ENCODE data around the gene MNAT1.

MNAT1 gene

GRCh38 chr14:60838601-60839000, 104.0 kb downstream of the MNAT1 start:
- H3K9me3 ChIP-seq (ENCODE audit: insufficient read depth, low read depth, low read length), result peaks cover 3% of the 10 kb centered on the region; the same call in 1 of the 2 replicates
- no peaks in the 10 kb centered on the region for H3K9me2 ChIP-seq (replicated peaks; ENCODE audit: low read depth, low read length)
- no peaks in the 10 kb centered on the region for H3K4me1 ChIP-seq (ENCODE audit: insufficient read depth, low read length, poor library complexity, severe bottlenecking)
- no peak overlapping the region for H3K4me2 ChIP-seq (ENCODE audit: low read depth, low read length, poor library complexity, severe bottlenecking)
- no peak overlapping the region for H3K9ac ChIP-seq (ENCODE audit: low read depth, low read length, poor library complexity, severe bottlenecking)
- no peak overlapping the region for H2AFZ ChIP-seq (ENCODE audit: low read length)
- H4K20me1 ChIP-seq (ENCODE audit: insufficient read depth, low read length, poor library complexity, severe bottlenecking), result no peaks in the 10 kb centered on the region
- H3K4me3 ChIP-seq (ENCODE audit: low read length, poor library complexity, severe bottlenecking), result no peak overlapping the region
- H3F3A ChIP-seq (ENCODE audit: low read depth), result no peaks in the 10 kb centered on the region
- TF ChIP-seq, protein P1, sequence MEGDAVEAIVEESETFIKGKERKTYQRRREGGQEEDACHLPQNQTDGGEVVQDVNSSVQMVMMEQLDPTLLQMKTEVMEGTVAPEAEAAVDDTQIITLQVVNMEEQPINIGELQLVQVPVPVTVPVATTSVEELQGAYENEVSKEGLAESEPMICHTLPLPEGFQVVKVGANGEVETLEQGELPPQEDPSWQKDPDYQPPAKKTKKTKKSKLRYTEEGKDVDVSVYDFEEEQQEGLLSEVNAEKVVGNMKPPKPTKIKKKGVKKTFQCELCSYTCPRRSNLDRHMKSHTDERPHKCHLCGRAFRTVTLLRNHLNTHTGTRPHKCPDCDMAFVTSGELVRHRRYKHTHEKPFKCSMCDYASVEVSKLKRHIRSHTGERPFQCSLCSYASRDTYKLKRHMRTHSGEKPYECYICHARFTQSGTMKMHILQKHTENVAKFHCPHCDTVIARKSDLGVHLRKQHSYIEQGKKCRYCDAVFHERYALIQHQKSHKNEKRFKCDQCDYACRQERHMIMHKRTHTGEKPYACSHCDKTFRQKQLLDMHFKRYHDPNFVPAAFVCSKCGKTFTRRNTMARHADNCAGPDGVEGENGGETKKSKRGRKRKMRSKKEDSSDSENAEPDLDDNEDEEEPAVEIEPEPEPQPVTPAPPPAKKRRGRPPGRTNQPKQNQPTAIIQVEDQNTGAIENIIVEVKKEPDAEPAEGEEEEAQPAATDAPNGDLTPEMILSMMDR (conservative IDR thresholded peaks at IDR 0.05; ENCODE audit: low read length), result no peak
- TF ChIP-seq EZH2phosphoT487 (IDR thresholded peaks at IDR 0.05; ENCODE audit: borderline replicate concordance), result no peak
- no peaks in the 10 kb centered on the region for H3K27me3 ChIP-seq (ENCODE audit: insufficient read depth, low read length, poor library complexity, severe bottlenecking)
- H3K36me3 ChIP-seq (ENCODE audit: insufficient read depth, low read length), result peaks cover 26% of the 10 kb centered on the region; the same call in 1 of the 2 replicates
- no peaks in the 10 kb centered on the region for H3K79me2 ChIP-seq (ENCODE audit: insufficient read depth, low read length)

- Histone ChIP-seq H3K79me2 (ENCODE audit: insufficient read depth, low read length) (no peaks in the 10 kb centered on the region), H3K36me3 (ENCODE audit: insufficient read depth, low read length) (peaks cover 26% of the 10 kb centered on the region; the same call in 1 of the 2 replicates), H3K4me3 (ENCODE audit: low read length, poor library complexity, severe bottlenecking) (no peak overlapping the region), H3K4me2 (ENCODE audit: low read depth, low read length, poor library complexity, severe bottlenecking) (no peak overlapping the region), H3K9me3 (ENCODE audit: insufficient read depth, low read depth, low read length) (peaks cover 3% of the 10 kb centered on the region; the same call in 1 of the 2 replicates), H3K9ac (ENCODE audit: low read depth, low read length, poor library complexity, severe bottlenecking) (no peak overlapping the region), H3K9me2 (replicated peaks; ENCODE audit: low read depth, low read length) (no peaks in the 10 kb centered on the region), H3K4me1 (ENCODE audit: insufficient read depth, low read length, poor library complexity, severe bottlenecking) (no peaks in the 10 kb centered on the region), H2AFZ (ENCODE audit: low read length) (no peak overlapping the region), H3K27me3 (ENCODE audit: insufficient read depth, low read length, poor library complexity, severe bottlenecking) (no peaks in the 10 kb centered on the region), H3F3A (ENCODE audit: low read depth) (no peaks in the 10 kb centered on the region), H4K20me1 (ENCODE audit: insufficient read depth, low read length, poor library complexity, severe bottlenecking) (no peaks in the 10 kb centered on the region)
- TF ChIP-seq EZH2phosphoT487 (IDR thresholded peaks at IDR 0.05; ENCODE audit: borderline replicate concordance), result no peak
- TF ChIP-seq, protein P1 (conservative IDR thresholded peaks at IDR 0.05; ENCODE audit: low read length), result no peak
Measured at GRCh38 chr14:60839057-60839456, 104.5 kb downstream of the MNAT1 start.

DNA sequence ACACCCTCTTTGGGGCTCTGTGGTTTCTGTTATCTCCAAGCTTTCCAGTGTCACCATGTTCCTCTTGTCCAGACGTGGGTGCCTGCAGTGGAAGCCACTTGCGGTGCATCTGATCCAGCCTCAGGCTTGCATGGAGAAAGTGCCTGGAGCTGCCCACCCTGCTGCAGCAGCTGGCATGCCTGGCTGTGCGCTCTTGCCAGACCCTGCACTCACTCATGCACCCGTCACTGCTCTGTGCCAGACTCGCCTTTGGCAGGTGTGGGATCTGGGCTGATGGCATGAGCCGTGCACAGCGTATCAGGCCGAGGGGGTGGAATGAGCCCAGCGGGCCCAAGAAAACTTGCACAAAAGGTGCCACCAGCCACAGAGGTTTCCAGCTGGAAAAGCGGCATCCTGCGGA, 105.1 kb downstream of the MNAT1 start:
- Histone ChIP-seq H3K27me3 (ENCODE audit: insufficient read depth, low read length, poor library complexity, severe bottlenecking) (no peaks in the 10 kb centered on the region), H2AFZ (ENCODE audit: low read length) (no peak overlapping the region)
- TF ChIP-seq, protein P1 (conservative IDR thresholded peaks at IDR 0.05; ENCODE audit: low read length), result no peak

More for the DNA sequence above, 105.1 kb downstream of the MNAT1 start:
- no peaks in the 10 kb centered on the region for H3F3A ChIP-seq (ENCODE audit: low read depth)
- no peaks in the 10 kb centered on the region for H3K79me2 ChIP-seq (ENCODE audit: insufficient read depth, low read length)
- no peaks in the 10 kb centered on the region for H4K20me1 ChIP-seq (ENCODE audit: insufficient read depth, low read length, poor library complexity, severe bottlenecking)
- H3K36me3 ChIP-seq (ENCODE audit: insufficient read depth, low read length), result peaks cover 26% of the 10 kb centered on the region; the same call in 1 of the 2 replicates
- H3K4me3 ChIP-seq (ENCODE audit: low read length, poor library complexity, severe bottlenecking), result no peak overlapping the region
- H3K4me1 ChIP-seq (ENCODE audit: insufficient read depth, low read length, poor library complexity, severe bottlenecking), result no peaks in the 10 kb centered on the region
- no peak overlapping the region for H3K9ac ChIP-seq (ENCODE audit: low read depth, low read length, poor library complexity, severe bottlenecking)
- peaks cover 3% of the 10 kb centered on the region; the same call in 1 of the 2 replicates for H3K9me3 ChIP-seq (ENCODE audit: insufficient read depth, low read depth, low read length)
- H3K4me2 ChIP-seq (ENCODE audit: low read depth, low read length, poor library complexity, severe bottlenecking), result no peak overlapping the region
- H3K9me2 ChIP-seq (replicated peaks; ENCODE audit: low read depth, low read length), result no peaks in the 10 kb centered on the region
